NT2/D1 (cell line): Measurements from ENCODE around the gene TIGD7.
A peak's percentile ranks its signal among the peaks of the same experiment; 100 is the strongest.

Experiments
- DNase-seq: peaks from one replicate; pipeline ENCODE4 v3.0.0-alpha.2; 2011; ENCODE audit warnings: low read depth, low spot score
- H3K27me3 ChIP-seq: 2 replicates; pipeline ENCODE4 v1.6.0; 2011; ENCODE audit warnings: mild to moderate bottlenecking; ENCODE audit not compliant: insufficient read length, insufficient read depth
- H3K36me3 ChIP-seq: 2 replicates; pipeline ENCODE4 v1.6.1; 2011; ENCODE audit warnings: mild to moderate bottlenecking, low read length, mixed read lengths; ENCODE audit not compliant: insufficient read depth, insufficient read length
- H3K4me1 ChIP-seq: 2 replicates; pipeline ENCODE4 v1.5.1; 2011; ENCODE audit not compliant: insufficient read depth, insufficient read length
- H3K4me3 ChIP-seq: 2 replicates; pipeline ENCODE4 v1.5.1; 2011; ENCODE audit warnings: low read depth; ENCODE audit not compliant: insufficient read length
- H3K9ac ChIP-seq: 2 replicates; pipeline ENCODE4 v1.6.0; 2011; ENCODE audit warnings: low read depth; ENCODE audit not compliant: insufficient read length
- H3K9me3 ChIP-seq: 2 replicates; pipeline ENCODE4 v1.5.1; 2011; ENCODE audit warnings: mild to moderate bottlenecking, low read length; ENCODE audit not compliant: insufficient read depth
- SUZ12 ChIP-seq: IDR thresholded peaks from 2 replicates; pipeline ENCODE4 v1.6.1; 2011; ENCODE audit not compliant: insufficient read length, insufficient read depth; ENCODE audit errors: extremely low read depth
- YY1 ChIP-seq: IDR thresholded peaks from 2 replicates; pipeline ENCODE4 v1.6.1; 2011; ENCODE audit not compliant: insufficient read length, insufficient read depth
- ZNF274 ChIP-seq: IDR thresholded peaks from 2 replicates; pipeline ENCODE4 v1.6.1; 2011; ENCODE audit warnings: mild to moderate bottlenecking, low read depth, low read length

TIGD7 gene, protein sequence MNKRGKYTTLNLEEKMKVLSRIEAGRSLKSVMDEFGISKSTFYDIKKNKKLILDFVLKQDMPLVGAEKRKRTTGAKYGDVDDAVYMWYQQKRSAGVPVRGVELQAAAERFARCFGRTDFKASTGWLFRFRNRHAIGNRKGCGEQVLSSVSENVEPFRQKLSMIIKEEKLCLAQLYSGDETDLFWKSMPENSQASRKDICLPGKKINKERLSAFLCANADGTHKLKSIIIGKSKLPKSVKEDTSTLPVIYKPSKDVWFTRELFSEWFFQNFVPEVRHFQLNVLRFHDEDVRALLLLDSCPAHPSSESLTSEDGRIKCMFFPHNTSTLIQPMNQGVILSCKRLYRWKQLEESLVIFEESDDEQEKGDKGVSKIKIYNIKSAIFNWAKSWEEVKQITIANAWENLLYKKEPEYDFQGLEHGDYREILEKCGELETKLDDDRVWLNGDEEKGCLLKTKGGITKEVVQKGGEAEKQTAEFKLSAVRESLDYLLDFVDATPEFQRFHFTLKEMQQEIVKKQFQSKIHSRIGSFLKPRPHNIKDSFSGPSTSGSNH

DNA sequence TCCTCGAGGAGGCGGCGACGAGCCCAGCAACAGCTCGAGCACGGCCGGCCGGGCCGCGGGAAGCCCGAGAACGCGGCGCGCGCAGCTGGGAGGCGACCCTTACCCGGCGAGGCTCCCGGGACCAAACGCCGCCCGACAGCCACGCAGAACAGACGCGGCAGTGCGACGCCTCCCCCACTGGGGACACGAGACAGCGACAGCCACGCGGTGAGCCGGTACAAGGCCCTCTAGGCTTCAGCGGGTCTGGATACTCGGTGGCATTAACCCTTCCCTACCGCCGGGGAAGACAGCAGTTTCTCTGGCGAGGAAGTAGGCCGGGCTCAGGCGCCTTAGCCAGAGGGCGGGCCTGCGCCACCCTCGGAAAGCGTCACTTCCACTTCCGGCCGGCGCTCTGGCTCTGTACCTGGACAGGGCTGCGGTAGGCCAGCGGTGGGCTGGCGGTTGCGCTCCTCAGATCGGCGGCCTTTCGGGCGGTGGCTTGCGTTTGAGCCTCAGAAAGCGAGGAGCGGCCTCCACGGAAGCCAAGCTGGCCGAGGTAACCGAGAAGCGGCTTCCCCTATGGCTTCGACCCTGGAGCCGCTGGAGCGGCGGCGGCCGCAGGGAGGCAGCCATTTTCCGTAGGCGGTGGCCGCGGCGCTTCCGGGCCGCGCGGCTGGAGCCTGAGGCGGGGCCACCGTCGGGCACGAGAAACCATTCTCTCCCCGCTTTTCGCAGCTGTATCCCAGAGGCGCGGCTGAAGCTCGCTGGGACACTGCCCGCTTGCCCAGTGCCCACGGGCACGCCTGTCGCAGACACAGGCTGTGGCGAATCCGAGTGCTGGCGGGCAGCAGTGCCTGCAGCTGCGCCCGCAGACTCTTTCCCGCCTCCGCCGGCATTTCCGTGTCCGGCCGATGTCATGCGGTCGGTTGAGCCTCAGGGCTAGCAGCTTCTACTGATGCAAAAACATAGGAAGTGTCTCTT, at the start of gene TIGD7, which contains the start of gene ZNF75A:
Gene TIGD7, minus strand, starts transcription at position 322 of the 960 bp plus-strand sequence. CDS start 4,816 bp downstream, outside the sequence.
Gene ZNF75A, plus strand, starts transcription at position 389 of the 960 bp plus-strand sequence. CDS start 2,932 bp downstream, outside the sequence.
- Histone ChIP-seq H3K9me3 (peaks cover 51% of the 10 kb centered on the region), H3K4me1 (no peaks in the 10 kb centered on the region), H3K4me3 (peak within 1 kb of the TSS; percentile 93), H3K36me3 (peaks cover 72% of the 10 kb centered on the region), H3K9ac (peak within 1 kb of the TSS; percentile 96), H3K27me3 (no peaks in the 10 kb centered on the region)
- TF ChIP-seq SUZ12 (no peak), YY1 (peak; percentile 72)
- peak; percentile 88 for DNase-seq

DNA sequence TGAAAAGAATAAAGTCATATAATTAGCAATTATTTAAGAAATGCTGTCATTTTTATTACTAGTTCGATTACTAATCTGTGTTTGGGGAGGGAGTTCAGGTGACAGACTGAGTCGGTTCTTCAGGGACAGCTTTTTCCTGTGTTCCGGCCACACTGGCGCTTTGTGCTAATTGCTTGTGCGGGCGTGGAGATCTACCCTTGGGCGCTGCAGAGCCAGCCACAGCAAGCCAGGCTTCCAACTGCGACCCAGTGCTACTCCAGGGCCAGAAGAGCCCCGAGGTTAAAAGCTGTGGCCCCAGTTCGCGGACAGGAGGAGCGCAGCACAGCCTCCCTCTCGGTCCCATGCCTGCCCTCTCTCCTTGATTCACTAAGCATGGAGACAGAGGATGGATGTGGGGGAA, 43.9 kb upstream of the TIGD7 start:
- DNase-seq, result no peak
- H3K4me3 ChIP-seq, result no peak overlapping the region

DNA sequence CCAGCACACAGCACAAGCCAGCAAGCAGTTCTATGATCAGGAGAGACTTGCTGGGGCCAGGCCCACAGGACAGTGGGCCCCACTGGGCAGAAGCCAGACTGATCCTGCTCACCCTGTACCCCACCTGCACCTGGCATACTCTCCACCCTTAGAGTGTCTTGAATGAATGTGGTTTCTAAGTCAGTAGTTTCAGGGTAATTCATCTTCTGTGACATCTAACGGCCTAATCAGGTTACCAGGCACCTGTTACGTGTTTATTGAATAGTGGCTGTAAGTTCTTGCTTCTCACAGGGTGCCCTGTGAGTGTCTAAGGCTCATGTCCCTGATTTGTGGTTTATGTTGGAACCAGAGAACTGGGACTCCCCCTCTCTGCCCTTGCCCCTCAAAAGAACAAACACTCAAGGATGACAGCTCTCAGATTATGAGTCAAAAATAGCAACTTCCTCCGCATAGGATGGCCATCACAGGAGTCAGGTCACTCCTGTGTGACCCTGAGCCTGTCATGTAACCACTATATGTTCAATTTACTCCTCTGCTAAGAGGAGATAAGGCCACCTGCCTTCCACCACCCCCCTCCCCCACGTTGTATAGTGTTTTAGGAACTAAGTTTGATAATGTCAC, 43.4 kb upstream of the TIGD7 start:
- TF ChIP-seq SUZ12 (no peak), ZNF274 (no peak), YY1 (no peak)
- Histone ChIP-seq H3K9ac (no peak overlapping the region), H3K4me1 (no peaks in the 10 kb centered on the region), H3K36me3 (no peaks in the 10 kb centered on the region), H3K4me3 (no peak overlapping the region), H3K27me3 (no peaks in the 10 kb centered on the region), H3K9me3 (no peaks in the 10 kb centered on the region)
- DNase-seq, result no peak

More for the DNA sequence above, 43.9 kb upstream of the TIGD7 start:
- H3K9me3 ChIP-seq, result no peaks in the 10 kb centered on the region
- H3K9ac ChIP-seq, result no peak overlapping the region
- no peaks in the 10 kb centered on the region for H3K4me1 ChIP-seq
- no peaks in the 10 kb centered on the region for H3K36me3 ChIP-seq
- H3K27me3 ChIP-seq, result no peaks in the 10 kb centered on the region
- TF ChIP-seq YY1 (no peak), ZNF274 (no peak), SUZ12 (no peak)

DNA sequence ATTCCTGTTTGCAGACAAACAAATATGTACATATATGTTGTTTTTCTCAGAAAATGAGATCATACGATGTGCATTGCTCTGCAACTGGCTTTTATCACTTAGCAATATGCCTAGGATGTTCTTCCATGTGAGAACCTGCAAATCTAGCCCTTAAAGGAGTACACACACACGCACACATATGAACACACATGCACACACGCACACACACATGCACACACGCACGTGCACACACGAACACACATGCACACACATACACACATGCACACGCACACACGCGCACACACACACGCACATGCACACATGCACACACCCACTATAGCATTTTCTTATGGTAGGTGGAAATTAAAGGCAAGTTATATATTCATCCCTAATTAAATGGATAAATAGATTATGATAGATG, 42.4 kb upstream of the TIGD7 start:
- no peak overlapping the region for H3K9ac ChIP-seq
- H3K27me3 ChIP-seq, result no peaks in the 10 kb centered on the region
- TF ChIP-seq YY1, result no peak
- TF ChIP-seq SUZ12, result no peak
- TF ChIP-seq ZNF274, result no peak
- DNase-seq, result no peak
- H3K4me1 ChIP-seq, result no peaks in the 10 kb centered on the region
- H3K36me3 ChIP-seq, result no peaks in the 10 kb centered on the region
- H3K9me3 ChIP-seq, result no peaks in the 10 kb centered on the region
- no peak overlapping the region for H3K4me3 ChIP-seq

DNA sequence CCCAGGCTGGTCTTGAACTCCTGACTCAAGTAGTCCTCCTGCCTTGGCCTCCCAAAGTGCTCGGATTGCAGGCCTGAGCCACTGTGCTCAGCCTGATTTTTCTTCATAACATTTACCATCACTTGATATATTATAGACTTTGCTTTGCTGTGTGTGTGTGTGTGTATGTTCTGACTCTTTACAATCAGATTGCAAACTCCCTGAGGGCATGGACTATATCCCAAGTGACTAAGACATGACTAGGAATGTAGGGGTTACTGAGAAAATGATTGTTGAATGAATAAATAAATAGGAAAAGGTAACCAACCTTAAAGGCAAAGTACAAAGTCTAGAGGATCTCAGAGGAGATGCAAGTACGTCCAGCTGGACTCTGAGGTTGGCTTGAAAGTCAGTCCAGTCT, 40.8 kb upstream of the TIGD7 start:
- Histone ChIP-seq H3K4me1 (no peaks in the 10 kb centered on the region), H3K9me3 (no peaks in the 10 kb centered on the region), H3K4me3 (no peak overlapping the region), H3K36me3 (no peaks in the 10 kb centered on the region), H3K27me3 (no peaks in the 10 kb centered on the region), H3K9ac (no peak overlapping the region)
- TF ChIP-seq YY1 (no peak), ZNF274 (no peak), SUZ12 (no peak)
- DNase-seq, result no peak

DNA sequence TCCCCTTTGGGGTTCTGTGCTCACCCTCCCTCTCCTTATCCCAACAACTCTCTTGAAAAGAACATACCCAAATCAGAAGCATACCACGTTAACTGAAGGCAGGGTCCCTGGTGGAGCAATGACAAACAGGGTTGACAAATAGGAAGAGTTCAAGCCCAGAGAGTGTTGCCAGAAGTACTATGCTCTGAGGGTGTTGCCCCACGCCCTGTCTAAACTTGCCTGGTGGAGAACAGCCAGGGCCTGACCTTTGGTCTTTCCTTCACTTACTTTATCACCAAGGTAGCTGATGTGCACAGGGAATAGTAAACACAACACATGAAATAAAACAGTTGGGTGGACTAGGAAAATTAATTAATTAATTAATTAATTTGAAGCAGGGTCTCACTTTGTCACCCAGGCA, 23.4 kb upstream of the TIGD7 start:
- no peaks in the 10 kb centered on the region for H3K9me3 ChIP-seq
- no peaks in the 10 kb centered on the region for H3K27me3 ChIP-seq
- DNase-seq, result no peak
- TF ChIP-seq ZNF274 (no peak), SUZ12 (no peak), YY1 (no peak)
- H3K36me3 ChIP-seq, result no peaks in the 10 kb centered on the region
- no peaks in the 10 kb centered on the region for H3K4me1 ChIP-seq
- H3K4me3 ChIP-seq, result no peak overlapping the region
- H3K9ac ChIP-seq, result no peak overlapping the region
